Measurements from ENCODE around the gene C2orf92.
"Not testable (repeated sequence)": the region's sequence is repeated elsewhere in the genome, so short reads cannot be mapped to it uniquely, and the experiment has no call there.

C2orf92 gene

DNA sequence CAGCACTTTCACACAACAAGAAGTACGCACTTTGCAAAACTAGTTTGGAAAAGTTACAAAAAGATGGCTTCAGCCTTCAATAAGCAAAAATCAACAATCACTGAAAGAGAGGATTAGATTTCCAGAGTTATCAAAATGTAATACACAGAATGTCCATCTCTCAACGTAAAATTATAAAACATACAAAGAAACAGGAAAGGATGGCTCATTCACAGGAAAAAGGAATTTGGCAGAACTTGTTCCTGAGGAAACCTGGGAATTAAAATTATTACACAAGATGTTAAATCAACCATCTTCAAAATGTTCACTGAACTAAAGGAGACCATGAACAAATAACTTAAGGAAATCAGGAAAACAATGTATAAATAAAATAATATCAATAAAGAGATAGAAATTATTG lies 8.0 kb downstream of the C2orf92 start:
- no peak for DNase-seq

DNA sequence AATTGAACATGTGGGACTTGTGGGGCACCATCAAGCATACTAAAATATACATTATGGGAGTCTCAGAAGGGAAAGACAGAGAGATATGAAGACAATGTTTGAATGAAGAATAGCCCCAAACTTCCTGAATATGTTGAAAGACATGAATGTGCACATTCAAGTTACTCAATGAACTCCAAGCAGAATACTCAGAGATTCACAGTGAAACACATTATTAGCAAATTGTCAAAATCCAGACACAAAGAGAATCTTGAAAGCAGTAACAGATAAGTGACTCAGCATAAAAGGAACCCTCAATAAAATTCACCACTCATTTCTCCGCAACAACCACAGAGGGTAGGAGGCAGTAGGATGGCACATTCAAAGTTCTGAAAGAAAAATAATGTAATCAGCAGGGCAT lies 8.8 kb downstream of the C2orf92 start:
- intact Hi-C loops (cut with DNase I): no loop called here
- peak in 3 of 42 donors; percentile 33 to 44 (median 35) for DNase-seq

More for the DNA sequence above, 8.0 kb downstream of the C2orf92 start:
- intact Hi-C loops (cut with DNase I): no loop called here

DNA sequence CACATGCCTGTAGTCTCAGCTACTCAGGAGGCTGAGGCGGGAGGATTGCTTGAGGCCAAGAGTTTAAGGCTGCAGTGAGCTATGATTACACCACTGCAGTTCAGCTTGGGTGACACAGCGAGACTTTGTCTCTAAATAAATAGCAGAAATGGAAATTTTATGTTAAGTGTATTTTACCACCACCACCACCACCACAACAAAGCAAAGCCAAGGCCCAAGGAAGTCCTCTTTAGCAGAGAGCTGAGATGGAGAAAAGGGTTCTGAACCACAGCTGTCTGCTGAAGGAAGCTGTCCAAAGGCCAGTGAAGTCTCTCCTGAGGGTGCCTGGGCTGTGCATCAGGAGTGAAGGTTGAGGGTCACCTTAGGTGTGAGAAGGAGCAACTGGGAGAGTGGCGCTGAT lies 17.7 kb downstream of the C2orf92 start:
- DNase-seq; intact Hi-C loops (cut with DNase I): not testable (repeated sequence)

DNA sequence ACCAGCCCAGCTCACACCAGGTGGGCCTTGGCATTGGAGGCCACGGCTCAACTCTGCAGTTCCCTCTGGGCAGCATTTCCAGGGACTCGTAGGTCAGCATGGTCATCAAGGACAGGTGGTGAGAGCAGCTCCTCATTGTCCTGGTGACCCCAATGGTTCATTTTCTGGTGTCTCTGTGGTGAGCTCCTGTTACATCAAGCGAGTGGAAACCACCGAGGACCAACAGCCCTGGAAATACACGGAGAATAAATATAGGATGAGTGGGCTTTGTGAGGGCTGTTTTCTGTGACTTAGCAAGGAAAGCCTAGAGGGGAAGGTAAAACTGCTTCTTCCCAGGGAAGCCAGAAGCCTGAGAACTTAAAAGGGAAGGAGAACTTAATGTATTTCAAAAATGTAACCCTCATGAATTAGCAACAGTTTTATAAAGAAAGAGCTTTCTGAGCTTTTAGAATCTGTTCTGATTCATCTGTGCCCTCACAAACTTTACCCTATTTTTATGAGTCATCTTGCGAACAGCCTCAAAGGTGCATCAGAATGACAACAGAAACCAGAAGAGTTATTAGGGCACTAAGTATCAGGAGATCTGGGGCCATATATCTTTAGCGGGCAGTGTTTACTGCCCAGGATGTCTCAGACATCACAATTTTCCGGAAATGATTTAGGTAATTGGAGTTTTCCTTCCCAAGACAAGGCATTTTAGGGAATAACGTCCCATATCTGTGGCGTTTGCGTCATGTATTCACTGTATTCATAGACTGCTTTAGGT lies 18.7 kb downstream of the C2orf92 start:
- intact Hi-C loops (cut with DNase I): no loop called here
- no peak for DNase-seq

DNA sequence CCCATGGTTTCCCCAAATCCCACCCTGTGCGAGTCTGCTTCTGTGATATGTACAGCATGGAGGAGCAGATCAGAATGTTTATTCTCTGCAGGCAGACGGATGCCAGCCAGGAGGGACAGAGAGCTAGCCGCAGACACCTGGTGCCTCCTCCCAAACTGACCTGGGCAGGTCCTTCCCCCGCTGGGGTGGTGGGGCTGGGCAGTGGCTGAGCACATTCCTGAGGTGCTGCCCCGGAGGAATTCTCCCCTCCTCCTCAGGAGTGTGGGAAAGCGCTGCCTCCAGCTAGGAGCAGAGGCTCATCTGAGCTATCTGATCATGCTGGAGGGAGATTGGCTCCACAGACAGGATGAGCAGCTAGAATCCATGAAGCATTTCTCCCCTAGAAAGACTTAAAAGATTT lies 21.7 kb downstream of the C2orf92 start:
- no peak for DNase-seq
- intact Hi-C loops (cut with DNase I): no loop called here

DNA sequence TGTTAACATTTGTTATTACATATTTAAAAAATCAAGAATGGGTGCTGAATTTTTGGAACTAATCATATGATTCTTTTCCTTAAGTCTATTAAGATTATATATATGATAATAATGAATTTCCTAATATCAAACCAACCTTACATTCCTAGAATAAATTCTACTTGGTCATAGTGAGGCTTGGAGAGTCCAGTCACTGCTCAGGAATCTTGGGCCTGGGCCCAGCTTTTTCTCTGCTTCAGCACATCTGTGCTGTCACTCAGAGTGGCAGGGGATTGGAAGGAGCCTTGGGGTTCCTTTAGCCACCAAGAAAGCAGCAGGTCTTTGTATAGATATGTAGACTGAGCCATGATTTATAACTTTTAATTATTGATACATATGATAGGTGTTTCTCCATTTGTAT lies 24.0 kb downstream of the C2orf92 start:
- peak in 1 of 42 donors; percentile 1 for DNase-seq
- intact Hi-C loops (cut with DNase I): no loop called here

DNA sequence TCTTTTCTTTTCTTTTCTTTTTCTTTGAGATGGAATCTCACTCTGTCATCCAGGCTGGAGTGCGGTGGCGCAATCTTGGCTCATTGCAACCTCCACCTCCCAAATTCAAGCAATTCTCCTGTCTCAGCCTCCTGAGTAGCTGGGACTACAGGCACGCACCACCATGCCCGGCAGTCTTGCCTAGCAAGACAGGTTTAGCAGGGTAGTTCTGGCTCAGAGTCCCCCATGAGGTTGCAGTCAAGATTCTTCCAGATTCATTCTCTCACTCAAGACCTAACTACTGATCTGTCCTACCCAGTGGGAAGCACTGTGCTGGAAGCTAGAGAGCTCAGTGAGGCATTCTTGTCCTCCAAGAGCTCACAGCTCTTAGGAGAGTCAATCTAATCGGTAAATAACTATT lies 26.2 kb downstream of the C2orf92 start:
- intact Hi-C loops (cut with DNase I): no loop called here
- peak in 1 of 42 donors; percentile 13 for DNase-seq

DNA sequence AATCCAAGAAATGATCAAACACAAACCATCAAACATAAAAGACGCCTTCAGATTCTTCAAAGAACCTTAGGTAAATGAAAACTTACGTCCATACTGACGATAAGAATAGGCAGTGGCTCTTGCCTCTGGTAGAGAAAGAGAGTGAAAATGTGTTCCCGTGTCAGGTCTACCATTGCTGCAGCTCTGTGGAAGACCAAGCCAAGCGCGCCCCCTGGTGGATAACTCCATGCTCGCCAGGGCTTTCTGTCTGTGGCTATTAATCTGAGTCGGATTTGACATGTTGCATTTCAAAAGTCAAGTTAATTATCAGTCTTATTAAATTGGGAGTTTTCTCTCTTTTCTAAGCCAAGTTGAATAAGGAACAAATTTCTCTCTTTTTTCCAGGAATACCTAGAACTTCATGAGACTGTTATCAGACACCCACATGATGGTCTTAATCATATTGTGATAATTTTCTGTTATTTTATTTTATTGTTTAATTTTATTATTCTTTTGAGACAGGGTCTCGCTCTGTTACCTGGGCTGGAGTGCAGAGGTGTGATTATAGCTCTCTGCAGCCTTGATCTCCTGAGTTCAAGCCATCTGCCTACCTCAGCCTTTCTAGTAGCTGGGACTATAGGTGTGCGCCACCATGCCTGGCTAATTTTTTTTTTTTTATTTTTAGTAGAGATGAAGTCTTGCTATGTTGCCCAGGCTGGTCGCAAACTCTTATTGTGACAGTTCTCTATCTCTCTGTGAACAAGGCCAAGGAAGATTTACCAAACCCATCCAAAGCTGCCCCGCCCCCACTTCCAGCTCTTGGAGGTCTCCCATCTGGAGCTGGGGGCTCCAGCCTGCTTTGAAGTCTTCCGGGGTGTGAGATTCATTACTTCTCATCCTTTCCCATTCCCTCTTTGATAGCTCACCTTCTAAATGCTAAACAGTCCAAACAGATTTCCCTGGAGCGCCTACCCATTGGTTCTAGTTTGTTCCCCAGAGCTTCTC lies 28.0 kb downstream of the C2orf92 start:
- intact Hi-C loops (cut with DNase I): no loop called here
- peak; percentile 75 to 99 (median 95) for DNase-seq

DNA sequence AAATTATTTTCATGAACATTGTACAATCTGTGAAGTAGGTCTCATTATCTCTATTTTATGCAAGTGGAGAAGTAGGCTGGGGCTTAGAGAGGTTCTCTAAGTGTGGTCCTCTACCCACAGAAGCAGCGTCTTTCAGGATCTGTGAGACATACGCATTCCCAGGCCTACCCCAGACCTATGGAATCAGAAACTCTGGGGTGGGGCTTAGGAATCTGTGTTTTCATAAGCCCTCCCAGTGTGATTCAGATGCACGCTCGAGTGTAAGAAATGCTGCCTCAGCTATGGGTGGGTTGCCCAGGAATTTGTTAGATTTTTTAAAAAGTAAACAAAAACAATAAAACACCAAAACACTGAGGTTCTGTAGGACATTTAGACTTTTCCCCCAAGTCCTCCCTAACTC lies 29.0 kb downstream of the C2orf92 start:
- no peak for DNase-seq
- intact Hi-C loops (cut with DNase I): no loop called here

DNA sequence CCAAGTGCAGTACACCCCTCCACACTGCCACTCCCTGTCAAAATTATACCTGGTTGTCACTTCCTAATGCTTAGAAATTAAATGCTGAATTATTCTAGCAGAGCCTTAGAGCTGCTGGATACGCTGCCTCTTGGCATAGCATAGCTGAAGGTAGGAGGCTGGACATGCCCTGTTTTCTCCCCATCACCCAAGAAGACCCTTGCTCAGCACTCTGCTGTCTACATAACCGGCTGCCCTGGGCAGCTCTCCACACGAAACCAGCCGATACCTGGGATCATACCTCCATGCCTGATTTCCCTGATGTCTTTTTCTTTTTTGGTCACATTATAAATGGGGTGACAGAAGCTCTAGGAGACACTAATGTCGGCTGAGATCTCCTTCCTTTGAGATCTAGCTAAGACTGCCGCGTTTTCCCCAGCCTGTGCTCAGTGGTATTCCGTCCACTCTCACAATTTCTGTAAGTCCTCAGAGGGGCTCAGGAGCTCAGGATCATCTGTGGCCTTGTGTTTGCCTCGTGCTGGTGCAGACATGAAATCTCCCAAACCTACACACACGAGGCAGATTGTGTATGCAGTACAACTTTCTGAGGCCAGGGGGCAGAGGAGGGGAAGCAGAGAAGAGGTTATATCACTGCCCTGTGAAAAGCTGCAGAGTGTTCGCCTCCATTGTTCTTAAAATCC lies 30.4 kb downstream of the C2orf92 start:
- DNase-seq: peak in 40 of 42 donors; percentile 41 to 84 (median 64)
- intact Hi-C loops (cut with DNase I): no loop called here

DNA sequence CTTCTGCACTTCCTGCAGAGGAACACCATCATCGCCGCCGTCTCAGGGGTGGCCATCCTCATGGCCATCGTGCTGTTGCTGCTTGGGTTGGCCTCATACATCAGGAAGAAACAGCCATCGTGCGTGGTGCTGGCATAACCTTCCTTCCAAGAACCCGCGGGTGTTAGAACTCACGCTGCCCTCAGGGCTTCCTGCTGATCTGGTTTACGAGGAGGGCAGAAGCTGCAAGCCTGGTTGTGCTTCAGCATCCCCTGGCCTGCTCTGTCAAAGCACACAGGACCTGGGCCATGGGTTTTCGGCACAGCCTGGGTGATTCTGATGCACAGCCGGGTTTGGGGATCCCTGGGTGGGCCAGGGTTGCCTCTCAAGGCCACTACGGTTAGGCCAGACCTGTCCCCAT lies 31.7 kb downstream of the C2orf92 start:
- peak in 3 of 42 donors; percentile 5 to 23 (median 12) for DNase-seq
- intact Hi-C loops (cut with DNase I): no loop called here

DNA sequence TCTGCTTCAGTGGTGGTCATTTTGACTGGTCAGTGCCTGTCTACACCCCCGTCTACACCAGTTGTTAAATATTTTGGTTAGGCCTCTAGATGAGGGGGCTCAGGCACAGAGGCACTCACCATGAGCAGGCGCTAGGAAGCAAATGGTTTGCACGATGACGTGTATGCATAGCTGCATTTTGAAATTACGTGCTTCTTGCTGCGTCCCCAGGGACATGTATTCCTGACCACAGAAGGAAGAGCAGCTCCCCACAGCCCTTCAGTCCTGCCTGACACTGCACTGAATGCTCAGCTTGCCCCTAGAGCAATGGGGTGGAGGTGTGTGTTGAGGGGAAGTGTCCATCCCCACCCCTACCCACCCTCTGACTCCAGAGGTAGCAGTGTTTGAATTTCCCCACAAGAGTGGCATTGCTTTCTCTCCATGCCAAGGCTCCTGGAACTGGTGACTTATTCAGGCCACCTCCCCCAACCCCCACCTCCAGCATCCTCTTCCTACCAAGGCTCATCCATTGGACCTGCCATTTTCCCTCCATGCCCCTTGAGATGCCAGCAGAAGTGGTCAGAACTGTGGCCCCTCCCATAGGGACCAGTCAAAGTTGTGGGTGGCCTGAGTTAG lies 32.4 kb downstream of the C2orf92 start:
- DNase-seq: peak in 2 of 42 donors; percentile 5 to 6
- intact Hi-C loops (cut with DNase I): no loop called here

DNA sequence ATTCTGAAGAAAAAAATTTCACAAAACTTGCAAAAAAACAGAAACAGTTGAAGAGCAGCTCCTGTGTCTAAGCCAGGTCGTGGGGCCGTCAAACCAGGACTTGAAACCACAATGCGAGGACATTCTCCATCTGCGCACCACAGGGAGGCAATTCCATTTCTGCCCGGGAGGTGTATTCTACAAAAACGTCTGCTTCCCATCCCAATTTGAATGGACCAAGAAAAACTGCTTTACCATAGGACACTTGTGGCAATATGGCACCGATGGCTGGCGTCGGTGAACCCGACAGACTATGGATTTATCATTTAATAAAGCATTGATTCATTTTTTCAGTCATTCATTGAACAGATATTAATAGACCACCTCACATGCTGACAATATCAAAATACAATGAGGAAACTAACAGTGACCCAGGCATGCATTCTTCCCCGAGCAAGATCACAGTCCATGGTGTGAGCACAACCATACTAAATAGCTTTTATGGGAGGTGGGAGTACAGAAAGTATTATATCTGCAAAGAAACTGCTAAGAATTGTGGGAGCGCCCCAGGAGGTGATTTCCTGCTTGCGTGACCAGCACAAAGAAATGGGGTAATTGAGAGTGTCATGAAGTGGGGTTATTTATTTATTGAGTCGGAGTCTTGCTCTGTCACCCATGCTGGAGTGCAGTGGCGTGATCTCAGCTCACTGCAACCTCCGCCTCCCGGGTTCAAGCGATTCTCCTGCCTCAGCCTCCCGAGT lies 33.4 kb downstream of the C2orf92 start:
- intact Hi-C loops (cut with DNase I): no loop called here
- peak in 2 of 42 donors; percentile 15 to 31 for DNase-seq

DNA sequence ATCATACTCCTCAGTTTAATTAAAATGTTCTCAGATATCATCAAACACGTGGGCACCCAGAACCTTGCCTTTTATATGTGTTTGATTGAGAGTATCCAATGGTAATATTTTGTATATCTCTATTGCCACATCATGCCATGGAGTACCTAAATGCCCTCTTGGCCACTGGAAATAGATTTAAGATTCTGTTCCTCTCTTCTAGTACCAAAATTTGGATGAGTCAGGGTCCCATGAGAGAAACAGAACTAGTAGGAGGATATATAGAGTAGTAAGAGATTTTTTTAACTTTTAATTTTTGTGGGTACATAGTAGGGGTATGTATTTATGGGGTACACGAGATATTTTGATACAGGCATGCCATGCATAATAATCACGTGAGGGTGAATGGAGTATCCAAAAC lies 34.2 kb downstream of the C2orf92 start:
- intact Hi-C loops (cut with DNase I): no loop called here
- DNase-seq: no peak

DNA sequence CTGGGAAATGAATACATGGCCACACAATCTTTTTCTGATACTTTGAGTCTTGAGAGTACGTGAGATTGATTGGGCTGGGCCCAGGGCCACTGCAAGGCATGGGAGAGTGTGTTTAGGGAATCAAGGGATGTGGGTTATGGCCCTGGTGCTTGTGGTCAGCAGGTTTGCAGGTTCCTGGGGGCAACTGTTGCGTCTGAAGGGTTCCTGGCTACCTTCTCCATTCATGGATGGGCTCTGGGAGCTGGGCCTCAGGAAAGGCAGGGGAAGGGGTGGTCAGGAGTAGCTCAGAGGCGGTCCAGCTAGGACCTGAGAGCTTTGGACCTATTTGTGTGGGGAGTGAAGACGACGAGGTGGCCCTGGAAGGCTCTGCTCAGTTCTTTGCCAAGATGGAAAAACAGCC lies 35.5 kb downstream of the C2orf92 start:
- peak in 3 of 42 donors; percentile 1 to 10 (median 2) for DNase-seq
- intact Hi-C loops (cut with DNase I): no loop called here

DNA sequence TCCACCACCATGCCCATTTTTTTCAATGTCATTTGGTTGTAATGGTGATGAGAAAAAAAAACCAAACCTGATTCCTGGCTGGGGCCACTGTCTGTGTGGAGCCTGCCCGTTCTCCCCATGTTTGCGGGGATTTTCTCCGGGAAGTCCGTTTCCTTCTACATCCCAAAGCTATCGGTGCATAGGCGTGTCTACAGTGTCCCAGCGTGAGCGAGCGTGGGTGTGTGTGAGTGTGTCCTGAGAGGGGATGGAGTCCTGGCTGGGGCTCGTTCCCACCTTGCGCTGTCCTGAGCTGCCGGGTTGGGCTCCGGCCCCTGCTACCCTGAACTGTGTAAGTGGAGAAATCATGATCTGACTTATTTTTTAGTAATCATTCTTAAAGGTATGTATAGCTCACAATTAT lies 36.6 kb downstream of the C2orf92 start:
- intact Hi-C loops (cut with DNase I): no loop called here
- DNase-seq: peak in 1 of 42 donors; percentile 20

DNA sequence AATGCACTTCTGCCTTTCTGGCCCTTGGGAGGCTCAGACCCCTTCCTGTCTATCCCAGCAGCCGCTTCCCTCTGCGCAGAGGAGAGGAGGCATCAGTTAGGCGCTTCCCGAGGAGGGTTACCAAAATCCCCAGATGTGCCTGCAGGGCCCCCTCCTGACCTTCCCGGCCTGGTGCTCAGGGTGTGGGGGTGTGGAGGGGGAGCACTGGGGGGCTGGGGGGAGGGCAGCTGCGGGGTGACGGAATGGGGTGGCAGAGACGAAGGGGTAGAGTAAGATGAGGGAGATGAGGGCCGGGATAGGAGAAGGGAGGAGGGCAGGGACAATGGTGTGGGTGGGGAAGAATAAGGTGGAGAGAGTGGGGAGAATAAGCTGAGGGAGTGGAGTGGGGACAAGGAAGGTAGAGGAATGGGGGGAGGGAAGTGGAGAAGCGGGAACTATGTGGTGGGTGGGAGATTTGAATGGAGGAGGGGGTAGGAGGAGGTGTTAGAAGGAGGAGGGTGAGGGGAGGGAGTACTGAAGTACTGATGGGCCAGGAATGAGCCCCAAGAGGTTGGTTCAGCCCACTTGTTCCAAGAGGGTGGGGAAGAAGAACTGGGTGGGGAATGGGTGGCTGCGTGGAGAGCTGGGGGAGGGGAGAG lies 37.3 kb downstream of the C2orf92 start:
- intact Hi-C loops (cut with DNase I): no loop called here
- DNase-seq: peak in 2 of 42 donors; percentile 3 to 9
